GM21619 (cell line): ENCODE measurements around the gene GALNT4.

Experiments
- ATAC-seq: cut with Tn5 transposase; IDR thresholded peaks from one replicate; pipeline ENCODE4 v1.9.1; 2021; ENCODE audit not compliant: unreplicated experiment

Gene GALNT4

DNA sequence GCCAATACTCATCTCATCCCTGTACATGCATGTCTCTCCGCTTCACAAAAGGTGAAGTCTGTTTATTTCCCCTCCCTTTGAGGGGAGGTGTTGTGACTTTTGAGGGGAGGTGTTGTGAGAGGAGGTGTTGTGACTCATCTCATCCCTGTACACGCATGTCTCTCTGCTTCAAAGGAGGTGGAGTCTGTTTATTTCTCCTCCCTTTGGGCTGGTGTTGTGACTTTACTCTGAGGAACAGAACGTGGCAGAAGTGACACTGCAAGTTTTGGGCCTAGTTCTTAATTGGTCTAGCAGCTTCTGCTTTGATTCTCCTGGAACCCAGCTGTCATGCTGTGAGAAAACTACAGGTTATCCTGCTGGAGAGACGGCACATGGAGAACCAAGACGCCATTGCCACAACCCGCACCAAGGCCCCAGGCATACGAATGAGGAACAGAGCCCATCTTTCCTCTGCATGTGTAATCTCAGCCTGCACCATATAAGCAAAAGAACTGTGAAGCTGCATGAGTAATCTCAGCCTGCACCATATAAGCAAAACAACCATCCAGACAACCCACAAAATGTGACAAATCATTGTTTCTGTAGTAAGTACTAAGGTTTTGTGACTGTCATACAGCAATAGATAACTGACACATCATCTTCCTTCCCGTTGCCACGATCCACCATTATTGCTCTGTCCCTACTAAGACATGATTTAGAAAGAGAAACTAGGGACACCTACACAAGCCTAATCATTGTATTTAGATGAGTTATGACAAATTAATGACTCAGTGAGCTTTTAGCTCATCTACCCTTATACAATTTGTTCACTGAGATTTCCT lies 30.0 kb downstream of the GALNT4 start:
- peak; percentile 53 for ATAC-seq

DNA sequence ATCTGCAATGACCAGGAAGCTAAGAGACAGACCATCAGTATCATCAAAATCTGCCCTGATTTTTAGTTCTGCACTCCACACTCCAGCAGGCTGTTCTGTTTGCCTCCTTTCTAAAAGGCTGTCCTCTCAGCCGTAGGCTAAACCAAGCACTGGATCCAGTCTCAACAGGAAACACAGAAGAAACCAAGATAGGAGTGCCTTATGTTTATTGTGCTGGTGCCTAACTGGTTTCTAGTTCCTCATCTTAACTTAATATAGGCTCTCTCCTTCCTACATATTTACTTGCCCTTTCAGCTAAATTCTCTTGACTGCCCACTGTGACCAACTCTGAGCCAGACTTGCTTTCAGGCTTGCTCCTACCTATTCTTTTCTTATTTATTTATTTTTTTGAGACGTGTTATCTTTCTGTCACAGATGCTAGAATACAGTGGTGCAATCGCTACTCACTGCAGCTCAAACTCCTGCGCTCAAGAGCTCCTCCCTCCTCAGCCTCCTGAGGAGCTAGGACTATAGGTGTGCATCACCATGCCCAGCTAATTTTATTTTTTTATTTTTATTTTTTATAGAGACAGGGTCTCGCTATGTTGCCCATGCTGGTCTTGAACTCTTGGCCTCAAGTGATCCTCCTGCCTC lies 30.8 kb downstream of the GALNT4 start:
- ATAC-seq = no peak

DNA sequence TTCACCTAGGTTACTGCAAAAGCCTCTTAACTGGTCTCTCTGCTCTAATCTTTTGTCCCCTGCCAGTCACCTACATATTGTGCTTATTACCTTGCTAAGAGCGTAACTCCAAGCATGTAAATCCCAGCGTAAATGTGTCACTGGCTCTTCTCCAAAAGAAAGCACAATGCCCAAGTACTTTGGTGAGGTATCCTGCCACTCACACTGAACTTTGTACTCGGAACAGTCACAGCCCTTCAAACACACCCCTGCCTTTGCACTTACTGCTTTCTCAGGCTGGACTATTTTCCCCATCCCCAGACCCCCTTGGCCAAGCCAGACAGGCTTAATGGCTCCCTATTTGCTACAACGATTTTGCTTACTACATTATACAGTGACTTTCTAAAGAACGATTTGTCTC lies 31.7 kb downstream of the GALNT4 start:
- no peak for ATAC-seq

DNA sequence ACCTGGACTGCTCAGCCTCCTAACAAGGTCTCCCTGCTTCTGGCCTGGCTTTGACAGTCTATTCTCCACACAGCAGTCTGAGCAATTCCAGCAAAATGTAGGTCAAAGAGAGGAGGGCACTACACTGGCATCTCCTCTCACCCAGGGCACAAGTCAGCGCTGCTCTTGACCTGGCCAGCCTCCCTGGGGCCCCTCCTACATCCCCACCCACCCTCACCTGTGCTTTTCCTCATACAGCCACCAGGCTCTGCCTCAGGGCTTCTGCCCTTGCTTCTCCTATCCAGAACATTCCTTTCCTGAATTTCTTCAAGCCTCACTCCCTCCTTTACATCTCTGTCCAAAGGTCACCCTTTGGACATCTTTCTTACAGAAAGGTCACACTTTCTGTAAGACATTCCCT lies 33.7 kb downstream of the GALNT4 start:
- ATAC-seq = no peak

DNA sequence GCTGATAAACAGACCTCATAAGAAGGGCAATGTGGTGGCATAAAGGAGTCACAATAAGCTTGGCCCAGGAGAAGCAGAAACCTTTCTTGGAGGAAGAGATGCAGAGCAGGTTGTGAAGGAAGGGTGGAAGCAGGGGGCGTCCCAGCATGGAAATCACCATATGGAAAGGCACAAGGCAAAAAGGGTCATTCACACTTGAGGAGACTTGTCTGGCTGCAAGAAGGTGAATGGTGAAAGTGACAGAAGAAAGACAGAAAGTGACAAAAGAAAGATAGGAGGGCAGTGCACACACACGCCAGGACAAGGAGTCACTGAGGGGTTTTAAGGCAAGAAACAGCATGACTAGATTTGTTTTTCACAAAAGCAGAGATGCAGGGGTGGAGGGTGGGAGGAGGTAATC lies 38.3 kb downstream of the GALNT4 start:
- ATAC-seq = no peak

DNA sequence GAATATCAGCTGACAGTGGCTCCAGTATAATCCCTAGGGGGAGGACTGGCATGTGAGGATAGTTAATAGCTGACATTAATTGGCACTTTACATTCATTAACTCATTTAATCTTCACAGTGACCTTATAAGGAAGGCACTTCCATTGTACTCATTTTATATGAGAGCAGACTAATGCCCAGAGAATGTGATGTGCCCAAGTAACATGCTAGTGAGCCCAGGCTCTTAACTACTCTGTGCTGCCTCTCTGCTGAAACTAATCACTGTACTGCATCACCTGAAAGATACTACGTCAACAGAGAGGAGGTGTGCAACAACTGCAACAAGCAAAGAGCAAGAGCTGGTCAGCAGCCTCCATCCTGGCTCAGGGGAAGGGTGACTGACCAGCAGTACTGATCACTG lies 40.1 kb downstream of the GALNT4 start:
- ATAC-seq = no peak

DNA sequence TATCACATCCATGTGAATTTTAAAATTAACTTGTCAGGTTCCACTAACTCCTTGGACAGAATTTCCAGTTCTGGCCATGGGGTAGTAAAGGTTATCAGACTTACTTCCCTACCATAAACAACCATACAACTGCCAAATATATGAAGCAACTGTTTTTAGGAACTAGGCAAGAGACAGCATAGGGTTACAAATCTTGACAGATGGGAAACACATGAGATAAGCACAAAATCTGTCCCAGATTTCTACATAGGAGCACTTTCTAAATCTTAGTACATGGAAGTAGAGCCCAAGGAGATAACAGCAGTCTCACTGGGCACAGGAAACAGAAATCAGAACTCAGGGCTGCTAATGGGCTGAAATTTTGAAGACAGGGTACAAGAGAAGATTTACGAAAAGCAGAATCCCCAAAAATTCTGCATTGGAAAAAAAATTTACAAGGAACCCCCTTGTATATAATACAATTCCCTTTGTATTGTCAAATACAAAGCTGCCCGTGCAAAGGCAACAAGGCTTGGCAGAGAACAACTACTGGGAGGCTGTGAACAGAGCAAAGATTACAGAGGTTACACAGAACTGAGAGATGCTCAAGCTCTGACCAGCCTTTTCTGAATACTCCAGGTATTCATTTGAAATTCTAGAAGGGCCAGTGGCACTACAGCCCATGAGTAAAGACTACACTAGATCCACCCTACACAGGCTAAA lies 43.2 kb downstream of the GALNT4 start:
- ATAC-seq = no peak

DNA sequence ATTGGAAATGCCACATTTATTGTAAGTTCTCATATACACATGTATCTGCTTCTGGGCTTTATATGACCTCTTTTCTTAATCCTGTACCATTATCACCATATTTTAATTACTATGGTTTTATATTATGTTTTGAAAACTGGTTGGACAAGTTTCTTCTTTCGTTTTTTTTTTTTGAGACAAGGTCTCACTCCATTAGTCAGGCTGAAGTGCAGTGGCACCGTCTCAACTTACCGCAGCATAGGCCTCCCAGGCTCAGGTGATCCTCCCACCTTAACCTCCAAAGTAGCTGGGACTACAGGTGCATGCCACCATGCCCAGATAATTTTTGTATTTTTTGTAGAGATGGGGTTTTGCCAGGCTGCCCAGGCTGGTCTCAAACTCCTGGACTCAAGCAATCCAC lies 44.6 kb downstream of the GALNT4 start:
- no peak for ATAC-seq

DNA sequence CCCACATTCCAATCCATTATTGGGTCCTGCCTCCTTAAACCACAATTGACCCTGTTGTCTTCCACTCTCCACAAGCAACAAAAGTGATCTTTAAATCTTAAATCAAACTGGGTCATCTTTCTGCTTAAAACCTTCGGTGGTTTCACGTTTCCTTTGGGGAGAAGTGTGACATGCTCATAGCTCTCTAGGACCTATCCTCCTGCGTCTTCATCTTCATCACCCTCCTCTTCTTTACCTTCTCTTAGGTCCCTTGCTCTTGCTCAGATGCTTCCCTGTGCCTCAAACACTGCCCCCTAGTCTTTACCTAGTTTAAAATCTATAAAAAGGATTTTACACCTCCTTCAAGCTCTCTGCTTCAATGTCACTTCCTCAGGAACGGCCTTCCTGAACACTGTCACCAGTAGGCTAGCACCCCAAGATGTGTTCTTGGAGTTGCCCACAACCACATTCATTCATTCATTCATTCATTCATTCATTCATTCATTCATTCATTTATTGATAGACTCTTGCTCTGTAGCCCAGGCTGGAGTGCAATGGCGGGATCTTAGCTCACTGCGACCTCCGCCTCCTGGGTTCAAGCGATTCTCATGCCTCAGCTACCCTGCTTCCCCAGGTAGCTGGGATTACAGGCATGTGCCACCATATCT lies 46.8 kb downstream of the GALNT4 start:
- no peak for ATAC-seq

DNA sequence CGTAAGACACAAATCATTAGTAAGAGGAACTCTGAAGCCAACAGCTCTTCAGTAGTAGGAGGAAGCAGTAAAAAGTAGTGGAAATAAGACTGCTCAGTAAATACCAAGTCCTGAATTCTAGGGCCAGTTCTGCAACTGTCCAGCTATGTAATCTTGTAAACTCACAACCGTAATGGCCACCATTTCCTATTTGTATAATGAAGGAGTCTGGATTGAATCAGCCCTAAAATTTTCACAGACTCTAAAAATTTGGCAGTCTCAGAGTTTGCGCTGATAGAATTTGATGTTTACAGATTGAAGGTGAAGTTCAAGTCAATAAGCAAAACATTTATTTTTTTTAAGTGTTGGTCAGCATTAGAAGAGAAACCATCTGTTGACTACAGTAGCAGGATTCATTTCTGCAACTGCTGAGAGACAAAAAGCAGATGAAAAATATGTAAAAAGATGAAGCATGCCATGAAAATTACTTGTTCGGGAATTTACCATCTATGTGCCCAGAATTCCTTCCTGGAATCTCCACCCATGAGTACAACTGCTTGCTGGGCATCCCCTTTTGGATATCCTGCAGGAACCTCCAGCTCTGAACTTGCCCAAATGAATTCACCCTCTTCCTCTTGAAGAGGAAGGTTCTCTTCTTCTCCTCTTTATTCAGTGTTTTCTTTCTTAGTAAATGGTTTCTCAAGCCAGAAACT lies 47.5 kb downstream of the GALNT4 start:
- ATAC-seq = no peak

DNA sequence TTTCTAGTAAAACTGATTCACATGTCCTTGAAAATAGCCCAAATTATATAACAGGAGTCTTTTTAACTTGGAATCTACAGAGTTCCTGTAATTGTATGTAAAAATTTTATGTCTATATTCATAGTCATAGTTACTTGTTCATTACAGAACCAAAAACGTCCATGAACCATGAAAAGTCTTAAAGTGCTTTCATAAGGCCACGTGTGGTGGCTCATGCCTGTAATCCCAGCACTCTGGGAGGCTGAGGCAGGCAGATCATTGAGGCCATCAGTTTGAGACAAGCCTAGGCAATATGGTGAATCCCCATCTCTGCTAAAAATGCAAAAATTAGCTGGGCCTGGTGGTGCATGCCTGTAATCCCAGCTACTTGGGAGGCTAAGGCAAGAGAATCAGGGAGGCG lies 48.4 kb downstream of the GALNT4 start:
- no peak for ATAC-seq

DNA sequence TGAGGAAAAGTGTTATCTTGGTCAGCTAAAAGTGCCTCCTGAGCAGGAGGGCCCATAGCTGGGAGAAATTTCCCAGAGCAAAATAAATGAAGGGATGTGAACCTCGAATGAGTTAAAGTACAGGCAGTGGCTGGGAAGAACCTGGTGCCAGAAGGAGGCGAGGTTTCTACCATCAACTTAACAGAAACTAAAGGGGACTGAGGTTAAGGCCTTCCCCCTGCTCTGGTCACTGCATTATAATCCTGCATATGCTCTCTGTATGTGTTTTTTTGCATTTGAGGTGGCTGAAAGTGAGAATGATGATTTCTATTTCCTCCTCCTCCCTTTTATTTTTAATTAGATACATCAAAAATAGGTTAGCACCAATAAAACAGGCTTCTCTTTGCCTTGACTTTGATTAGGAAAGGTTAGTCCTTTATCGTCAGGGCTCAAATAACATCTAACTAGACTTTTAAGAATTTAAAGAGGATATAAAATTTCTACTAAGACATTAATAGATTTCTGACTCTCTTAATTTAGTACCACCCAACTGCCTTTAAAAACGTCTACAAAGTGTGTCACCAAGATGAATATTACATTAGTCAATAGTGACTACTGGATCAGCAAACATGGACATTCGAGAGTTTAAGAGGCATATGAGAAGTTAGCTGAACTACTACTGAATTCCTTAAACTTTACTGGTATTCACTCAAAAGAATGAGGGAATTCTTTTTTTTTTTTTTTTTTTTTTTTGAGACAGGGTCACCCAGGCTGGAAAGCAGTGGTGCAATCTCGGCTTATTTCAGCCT lies 49.2 kb downstream of the GALNT4 start:
- peak; percentile 39 for ATAC-seq

DNA sequence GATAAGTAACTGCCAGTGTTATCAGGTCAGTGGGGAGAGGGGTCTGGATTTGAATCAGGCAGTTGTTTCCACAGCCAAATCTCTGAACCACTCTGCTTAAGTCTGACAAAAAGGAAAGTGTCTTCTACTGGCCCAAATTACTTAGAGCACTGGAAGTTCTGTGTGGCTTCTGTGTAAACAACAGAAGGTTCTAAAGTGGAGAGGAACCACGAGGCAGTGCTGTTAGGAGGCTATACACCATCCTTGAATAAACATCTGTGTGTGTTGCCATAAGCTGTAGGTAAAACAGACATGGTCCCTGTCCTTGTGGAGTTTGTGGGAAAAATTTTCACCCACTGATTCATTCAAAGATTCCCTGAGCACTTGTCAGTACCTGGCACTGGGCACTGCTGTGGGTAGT lies 50.0 kb downstream of the GALNT4 start:
- ATAC-seq = no peak
